ENCODE results near the gene CLMP.
"Not testable (repeated sequence)": the region's sequence is repeated elsewhere in the genome, so short reads cannot be mapped to it uniquely, and the experiment has no call there.

CLMP gene

DNA sequence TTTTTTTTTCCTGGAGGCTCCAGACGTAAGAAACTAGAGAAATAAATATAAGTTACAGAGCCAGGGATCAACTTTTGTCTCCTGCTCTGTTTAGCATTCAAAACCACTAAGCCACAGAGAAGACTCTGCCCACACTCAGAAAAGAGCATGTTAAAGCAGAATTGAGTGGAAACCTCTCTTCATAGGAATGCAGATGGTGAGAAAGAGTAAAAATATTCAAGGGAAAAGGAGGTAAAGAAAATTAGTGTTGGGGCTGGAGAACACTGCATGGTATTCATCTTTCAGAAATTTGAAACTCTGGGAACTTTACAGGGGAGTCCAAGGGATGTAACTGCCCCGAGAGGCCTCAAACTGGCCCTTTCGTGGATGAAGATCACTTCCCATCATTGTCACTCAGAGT is 65.1 kb downstream of the CLMP start:
- DNase-seq = no peak

DNA sequence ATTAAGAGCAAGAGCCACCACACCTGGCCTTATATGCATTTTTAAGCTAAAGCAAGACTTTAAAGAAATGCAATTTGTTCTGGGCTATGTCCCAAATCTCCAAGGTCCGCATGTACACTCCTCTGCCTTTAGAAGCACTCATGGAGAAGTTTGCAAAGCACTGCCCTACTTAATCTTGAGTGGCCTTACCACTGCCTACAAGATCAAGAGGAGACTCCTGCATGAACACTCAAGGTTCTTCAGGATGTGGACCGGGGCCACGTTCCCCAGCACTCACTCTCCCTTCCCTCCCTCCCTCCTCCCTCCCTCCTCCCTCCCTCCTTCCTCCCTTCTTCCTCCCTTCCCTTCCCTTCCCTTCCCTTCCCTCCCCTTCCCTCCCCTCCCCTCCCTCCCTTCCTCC is 69.9 kb downstream of the CLMP start:
- DNase-seq = no peak

DNA sequence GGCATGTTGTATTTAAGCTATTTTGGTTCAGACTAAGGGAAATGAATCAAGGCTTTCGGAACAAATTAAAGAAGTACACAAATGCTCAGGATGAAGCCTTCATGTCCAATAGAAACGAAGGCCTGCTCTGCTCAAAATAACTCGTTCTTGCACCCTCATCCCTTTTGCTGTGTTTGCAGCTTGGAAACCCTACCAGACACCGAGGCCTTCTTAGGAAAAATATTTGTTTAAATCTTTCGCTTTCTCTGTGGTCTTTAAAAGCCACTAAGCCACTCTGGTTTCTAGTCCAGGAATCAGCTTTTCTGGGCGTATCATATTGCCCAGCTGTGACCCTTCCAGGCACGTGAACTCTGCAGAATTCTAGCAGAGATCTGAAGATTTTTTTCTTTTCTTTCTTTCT is 72.2 kb downstream of the CLMP start:
- no peak for DNase-seq

DNA sequence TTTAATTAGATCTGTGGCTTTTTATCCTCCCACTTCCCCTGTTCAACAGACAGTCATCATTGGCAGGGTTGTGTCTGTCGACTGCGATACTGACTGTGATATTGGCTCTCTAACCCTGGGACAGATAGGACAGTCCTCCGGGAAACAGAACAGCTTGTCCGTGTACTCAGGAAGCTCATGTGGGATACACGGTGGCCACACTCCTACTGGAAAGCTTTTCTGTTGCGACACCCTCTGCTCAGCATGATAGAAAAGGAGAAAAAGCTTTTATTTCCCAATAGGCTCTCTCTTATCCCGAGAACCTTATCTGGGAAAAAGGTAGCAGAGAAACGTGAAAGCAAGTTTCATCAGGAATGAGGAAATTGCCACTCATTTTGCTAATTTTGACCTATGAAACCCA is 72.7 kb downstream of the CLMP start:
- no peak for DNase-seq

DNA sequence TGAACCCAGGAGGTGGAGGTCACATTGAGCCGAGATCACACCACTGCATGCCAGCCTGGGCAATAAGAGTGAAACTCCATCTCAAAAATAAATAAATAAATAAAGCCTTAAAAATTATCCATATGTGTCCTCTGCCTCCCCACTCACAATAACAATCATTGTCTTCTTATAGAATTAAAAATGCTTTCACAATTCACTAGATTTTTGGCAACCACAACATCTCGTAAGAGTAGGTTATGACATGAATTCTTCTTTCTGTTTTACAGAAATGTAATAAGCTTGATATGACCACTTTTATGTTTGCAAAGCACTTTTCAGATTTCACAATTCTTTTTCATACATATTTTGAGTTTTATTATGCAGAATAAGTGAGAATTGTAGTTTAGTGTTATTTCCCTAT is 78.6 kb downstream of the CLMP start:
- no peak for DNase-seq

DNA sequence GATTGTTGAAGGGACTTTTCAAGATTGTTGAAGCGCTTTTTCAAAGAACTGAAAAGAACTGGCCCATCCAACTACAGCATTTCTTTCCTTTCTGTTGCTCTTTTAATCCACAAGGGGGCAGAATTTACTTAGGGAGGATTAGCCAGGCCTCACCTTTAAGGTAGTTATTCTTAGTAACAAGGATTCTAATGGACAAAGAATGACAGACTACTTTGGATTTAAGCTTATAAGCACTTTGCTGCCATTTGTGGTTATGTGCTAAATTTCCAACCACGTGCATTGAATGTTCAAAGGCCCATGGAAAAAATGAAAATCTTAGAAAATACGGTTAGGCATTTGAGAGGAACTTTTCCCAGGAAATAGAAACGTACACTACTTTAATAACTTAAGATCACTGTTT is 83.6 kb downstream of the CLMP start:
- DNase-seq = peak; percentile 51

DNA sequence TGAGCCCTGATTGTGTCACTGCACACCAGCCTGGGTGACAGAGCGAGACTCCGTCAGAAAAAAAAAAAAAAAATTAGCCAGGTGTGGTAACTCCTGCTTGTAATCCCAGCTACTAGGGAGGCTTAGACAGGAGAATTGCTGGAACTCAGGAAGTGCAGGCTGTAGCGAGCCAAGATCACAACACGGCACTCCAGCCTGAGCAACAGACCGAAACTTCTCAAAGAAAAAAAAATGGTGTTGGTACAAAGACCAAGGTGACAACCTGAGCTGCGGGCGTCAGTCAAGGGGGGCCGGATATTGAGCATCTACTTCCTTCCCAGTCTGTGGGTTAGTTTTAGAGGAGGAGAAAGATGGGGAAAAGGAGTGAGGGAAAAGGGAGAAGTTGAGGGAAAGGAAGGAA is 84.7 kb downstream of the CLMP start:
- no peak for DNase-seq

DNA sequence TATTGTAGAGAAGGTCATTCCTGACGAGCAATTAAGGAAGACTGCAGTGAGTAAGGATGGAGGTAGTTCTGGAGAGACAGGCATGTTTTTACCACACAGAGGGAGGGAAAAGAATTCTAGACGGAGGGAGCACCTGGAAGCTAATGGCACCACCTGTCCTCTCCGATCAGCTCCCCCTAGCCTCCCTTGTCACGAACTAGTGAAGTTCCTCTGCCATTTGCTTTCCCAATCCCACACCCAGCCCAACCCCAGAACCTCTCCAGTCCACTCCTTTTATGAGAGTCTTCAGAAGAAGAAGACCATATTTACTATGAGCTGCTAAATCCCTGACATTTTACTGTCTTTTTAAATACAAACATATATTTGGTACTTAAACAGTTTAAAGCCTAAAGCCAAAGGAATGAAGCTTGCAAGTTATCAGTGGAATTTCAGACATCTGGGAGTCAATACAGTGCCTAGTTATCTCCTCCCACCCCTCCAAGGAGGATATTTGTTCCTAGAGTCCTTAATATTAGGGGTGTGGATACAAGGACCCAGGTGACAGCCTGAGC is 87.0 kb downstream of the CLMP start:
- DNase-seq = no peak

DNA sequence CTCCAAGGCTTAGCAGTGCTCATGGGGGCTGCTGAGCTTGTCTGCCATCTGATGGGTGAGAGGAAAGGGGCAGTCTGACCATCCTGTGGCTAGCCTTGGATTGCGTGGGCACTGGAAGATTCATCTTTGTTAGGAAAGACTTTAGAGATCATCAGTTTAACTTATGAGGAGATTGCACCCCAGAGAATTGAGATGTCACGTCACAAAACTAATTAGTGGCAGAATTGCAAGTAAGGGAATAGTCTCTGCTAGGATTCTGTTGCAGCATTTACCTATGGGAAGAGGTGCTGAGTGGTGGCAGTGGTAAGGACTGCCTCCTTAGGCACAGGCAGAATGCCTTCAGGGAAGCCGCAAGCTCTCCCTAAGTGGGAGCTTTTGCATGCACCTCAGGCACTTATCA is 90.4 kb downstream of the CLMP start:
- no peak for DNase-seq

DNA sequence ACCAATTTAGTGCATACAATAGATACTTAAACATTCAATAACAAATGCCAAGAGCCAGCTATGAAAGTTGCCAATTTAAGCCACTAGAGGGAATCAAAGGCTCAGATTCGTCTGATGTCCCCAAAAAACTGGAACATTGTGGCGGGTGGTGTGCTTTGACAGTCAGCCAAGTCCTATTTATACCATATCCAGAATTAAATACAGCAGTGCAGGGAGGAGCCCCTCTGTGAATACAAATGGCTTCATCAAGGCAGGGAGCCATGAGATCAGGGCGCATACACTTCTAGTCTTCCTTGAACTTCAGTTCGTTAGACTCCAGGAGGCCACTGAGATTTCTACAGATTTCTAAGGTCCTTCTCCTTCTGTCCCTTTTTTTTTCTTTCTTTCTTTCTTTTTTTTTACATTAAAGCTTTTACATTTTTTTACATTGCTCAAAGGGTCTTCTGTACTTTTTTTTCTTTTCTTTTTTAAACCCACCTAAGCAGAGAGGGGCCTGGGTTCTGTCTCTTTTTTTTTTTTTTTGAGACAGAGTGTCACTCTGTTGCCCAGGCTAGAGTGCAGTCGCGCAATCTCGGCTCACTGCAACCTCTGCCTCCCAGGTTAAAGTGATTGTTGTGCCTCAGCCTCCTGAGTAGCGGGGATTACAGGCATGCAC is 91.6 kb downstream of the CLMP start:
- DNase-seq = peak; percentile 73

DNA sequence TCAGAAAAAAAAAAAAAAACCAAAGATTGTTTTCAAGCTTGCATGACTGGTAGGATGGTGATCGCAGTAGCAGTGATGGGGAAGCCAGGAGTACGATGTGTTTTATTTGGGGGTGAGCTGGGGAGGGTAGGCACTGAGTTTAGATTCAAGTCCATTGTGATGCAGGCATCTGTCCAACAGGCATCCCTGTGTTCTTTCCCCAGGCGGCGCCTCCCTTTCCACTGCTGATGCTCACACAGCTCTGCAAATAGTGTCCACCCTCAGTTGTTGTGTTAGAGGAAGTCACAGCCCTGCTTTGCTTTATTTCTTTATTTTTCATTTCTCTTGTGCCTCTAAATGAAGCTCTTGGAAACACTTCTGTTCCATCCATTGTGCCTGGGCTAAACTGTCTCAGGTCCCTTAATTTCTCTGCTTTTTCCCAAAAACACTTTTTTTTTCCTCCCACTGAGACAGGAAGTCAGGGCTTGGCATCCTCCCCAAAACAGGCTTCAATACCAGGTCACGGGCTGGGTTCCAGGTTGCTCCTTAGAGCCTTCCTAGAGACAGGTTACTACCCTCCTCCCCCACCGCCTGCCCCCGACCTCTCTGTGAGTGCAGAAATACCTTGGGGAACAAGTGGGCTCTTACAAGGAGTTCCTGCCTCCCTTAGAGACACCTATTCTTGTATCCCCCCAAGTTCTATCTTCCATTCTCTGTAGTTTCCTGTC is 94.5 kb downstream of the CLMP start:
- DNase-seq = no peak

DNA sequence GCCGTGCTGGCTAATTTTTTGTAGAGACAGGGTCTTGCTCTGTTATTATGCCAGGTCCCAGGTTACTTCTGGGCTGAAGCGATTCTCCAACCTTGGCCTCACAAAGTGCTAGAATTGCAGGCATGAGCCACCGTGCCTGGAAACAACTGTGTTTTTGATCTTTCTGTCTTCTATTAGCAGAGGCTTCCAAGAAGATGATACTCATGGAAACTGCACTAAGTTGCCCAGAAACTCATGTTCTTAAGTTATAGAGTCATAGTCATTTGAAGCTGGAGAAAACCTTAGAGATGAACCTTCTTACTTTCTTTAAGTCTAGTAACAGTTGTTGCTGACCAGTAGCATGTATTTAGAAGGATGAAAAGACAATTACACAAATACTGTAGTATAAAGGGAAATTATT is 96.1 kb downstream of the CLMP start:
- DNase-seq = no peak

DNA sequence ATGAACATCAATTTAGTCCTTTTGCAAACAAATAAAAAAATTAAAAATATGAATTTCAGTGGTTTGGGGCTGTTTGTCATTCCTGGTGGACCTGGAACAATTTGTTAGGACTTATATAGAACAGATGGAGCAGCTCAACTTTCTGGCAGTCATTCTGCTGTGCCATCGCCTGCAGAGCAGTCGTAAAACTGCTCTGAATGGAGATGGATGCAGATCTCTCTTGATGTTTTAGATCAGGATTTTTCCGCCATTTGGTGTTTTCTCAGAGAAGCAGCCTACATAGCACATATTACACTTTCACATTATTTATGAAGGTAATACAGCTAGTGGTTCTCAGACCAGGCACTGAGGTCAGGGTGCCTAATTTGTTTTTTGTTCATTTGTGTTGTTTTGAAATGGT is 101.3 kb downstream of the CLMP start:
- DNase-seq = no peak

DNA sequence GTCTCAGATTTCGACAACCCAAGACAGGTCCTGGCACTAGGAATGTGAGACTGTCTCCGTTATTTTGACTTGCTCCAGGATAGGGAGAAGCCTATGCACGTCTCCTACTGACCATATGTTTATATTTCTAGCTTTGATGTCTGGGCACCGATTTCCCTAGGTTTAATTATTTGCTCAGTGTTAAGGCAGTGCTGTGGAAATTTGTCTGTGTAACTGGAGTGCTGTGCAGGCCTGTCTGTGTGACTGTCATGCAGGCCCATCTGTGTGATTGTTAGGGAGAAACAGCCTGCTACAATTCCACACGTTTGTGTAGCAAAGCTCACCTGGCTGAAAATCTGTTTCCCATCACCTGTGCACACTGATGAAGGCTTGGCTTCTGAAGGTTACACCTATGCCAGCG is 103.5 kb downstream of the CLMP start:
- no peak for DNase-seq

DNA sequence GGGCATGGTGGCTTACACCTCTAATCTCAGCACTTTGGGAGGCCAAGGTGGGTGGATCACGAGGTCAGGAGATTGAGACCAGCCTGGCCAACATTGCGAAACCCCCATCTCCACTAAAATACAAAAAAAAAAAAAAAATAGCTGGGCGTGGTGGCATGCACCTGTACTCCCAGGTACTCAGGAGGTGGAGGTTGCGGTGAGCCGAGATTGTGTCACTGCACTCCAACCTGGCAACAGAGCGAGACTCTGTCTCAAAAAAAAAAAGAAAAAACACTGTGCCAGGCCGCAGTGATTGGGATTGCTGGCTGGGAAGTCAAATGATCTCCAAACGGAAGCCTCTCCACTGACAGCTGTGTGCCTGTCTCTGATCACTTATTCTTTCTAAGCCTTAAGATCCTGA is 104.9 kb downstream of the CLMP start:
- DNase-seq = not testable (repeated sequence)

DNA sequence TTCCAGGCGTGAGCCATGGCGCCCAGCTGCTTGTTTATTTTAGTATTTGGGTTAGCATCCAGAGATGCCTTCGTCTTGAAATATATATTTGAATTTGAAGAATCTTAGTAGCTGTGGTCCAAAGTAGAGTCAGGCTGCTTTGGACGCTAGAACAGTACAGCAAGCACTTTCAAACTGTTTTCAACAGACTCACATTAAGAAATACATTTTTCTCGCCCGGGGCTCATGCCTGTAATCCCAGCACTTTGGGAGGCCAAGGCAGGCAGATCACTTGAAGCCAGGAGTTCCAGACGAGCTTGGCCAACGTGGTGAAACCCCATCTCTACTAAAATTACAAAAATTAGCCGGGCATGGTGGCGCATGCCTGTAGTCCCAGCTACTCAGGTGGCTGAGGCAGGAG is 106.2 kb downstream of the CLMP start:
- DNase-seq = not testable (repeated sequence)

DNA sequence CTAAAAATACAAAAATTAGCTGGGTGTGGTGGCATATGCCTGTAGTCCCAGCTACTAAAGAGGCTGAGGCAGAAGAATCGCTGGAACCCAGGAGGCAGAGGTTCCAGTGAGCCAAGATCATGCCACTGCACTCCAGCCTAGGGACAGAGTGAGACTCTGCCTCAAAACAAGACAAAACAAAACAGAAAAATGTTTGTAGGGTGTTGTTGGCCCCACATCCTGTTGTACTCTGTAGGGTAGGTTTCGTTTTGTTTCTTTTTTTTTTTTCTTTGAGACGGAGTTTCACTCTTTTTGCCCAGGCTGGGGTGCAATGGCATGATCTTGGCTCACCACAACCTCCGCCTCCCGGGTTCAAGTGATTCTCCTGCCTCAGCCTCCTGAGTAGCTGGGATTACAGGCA is 107.4 kb downstream of the CLMP start:
- not testable (repeated sequence) for DNase-seq

DNA sequence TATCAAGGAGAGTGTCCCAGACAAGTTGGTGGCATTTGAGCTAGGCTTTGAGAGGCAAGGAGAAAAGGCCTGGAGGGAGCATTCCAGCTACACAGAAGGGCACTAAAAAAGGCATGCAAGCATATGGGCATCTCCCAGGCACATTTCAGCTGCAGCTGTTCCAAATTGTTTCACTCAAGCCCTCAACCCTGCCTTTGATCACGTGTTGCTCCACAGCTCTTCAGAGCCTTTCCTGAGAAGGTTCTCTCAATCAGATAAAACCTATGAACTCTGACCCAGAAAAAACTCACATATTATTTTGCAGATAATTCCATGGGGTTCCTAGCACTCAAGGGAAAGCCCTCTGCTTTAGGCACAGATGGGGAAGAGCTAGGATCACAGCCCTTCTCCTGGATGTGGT is 108.7 kb downstream of the CLMP start:
- no peak for DNase-seq

DNA sequence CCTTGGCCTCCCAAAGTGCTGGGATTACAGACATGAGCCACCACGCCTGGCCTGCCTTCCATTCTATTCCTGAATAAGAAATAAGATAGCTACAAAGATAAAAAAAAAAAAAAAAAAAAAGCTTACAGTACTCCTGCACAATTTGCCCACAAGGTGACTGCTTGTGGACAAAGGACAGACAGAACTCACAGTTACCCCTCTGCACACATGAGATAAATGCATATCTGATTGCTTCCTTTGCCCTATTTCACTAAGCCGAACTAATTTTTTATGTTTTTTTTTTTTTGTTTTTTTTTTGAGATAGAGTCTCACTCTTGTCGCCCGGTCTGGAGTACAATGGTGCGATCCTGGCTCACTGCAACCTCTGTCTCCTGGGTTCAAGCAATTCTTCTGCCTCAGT is 109.6 kb downstream of the CLMP start:
- no peak for DNase-seq

DNA sequence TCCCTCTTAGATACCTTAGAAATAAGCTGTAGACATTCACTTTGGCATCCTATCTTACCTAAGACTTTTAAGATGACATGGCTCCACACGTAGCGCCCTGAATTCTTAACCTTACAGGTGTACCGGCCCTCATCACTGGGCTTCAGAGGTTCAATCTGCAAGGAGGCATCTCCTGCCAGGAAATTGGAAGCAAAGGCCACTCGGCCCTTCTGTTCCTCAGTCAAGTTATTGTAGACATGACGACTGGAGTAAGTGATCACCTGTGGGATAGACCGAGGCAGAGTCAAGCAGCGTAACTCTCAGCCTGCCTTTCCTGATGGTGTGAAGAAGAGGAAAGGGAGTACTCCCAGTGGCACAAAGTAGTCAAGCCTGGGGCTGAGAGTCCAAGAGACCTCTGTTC is 110.6 kb downstream of the CLMP start:
- no peak for DNase-seq

DNA sequence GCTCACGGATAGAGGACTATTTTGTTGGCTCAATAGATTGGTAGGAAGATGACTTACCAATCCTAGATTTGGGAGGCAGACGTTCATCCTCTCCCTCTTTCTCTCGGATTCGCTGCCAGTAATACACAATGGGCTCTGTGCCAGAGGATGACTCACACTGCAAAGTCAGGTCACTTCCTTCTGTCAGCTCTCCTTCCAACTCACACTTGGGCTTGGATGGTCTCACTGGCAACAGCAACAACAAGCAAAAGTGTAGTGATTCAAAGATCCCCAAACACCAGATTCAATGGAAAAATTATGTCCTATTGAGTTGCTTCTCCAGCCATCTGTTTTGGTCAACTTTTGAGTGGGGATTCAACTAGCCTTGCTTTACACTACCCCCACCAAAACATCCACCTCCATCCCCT is 111.4 kb downstream of the CLMP start:
- peak; percentile 50 for DNase-seq

DNA sequence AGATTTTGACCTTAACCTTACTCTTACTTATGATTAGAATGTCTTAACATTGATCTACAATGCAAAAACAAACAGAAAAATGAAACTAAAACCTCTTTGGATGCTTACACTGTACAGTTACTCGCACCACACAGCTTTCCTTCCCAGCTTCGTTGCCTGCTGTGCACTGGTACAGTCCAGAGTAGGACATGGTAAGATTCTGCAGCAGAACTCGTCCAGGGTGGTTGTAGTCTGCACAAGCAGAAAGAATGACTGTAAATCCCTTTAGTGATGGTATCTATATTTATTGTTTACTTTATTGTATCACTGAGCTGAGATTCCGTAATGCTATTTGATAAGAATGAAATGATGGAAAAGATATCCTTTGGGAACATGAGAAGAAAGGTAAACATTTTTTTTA is 112.1 kb downstream of the CLMP start:
- DNase-seq = no peak

DNA sequence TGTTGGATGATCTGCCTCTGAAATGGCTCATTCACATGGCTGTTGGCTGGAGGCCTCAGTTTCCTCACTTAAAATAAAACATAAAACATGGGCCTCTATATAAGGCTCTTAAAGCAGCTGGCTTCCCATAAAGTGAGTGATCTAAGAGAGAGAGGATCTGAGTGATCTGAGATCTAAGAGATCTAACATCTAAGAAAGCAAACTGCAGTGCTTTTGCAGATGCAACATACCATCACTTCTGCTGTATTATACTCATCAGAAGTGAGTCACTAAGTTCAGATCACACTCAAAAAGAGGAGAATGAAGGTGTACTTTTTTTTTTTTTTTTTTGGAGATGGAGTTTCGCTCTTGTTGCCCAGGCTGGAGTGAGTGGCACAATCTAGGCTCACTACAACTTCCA is 115.0 kb downstream of the CLMP start:
- DNase-seq = no peak

DNA sequence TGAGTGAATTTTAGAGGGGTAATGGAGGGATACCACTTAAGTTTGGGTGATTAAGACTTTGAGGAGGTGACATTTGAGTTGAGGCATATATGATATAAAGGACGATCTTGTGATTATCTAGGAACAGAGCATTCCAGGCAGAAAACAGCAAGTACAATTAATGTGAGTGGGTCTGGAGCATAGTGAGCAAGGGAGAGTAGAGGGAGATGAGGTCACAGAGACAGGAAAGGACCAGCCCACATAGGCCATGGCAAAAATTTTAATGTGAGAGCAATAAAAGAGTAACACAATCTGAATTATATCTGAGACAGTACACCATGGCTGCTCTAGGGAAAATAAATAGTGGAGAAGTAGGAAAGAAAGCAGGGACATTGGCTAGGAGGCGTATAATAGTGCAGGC is 118.6 kb downstream of the CLMP start:
- no peak for DNase-seq
